ENCODE results near the gene FAM120AOS. TPM values are rescaled to one million over a fixed set of nuclear protein-coding genes. Genes with fewer than 3 reads are reported as not detected.

Gene FAM120AOS
- total and polyA plus RNA-seq, 2 of the 4 experiments (the other 2 are of a cell fraction): 22.7 to 24.7 TPM

GRCh38 chr9:93480262-93480661 is 26.9 kb upstream of the FAM120AOS start:
- Histone ChIP-seq H2AK5ac (ENCODE audit: low read depth, low read length) (no peak overlapping the region), H3K79me1 (ENCODE audit: low read depth in 1 of 2, low read length in 2 of 2) (peaks cover 28 to 57% of the 10 kb centered on the region in 2 experiments), H3K56ac (ENCODE audit: extremely low read depth, insufficient read depth, low read length) (no peak overlapping the region), H3K4ac (ENCODE audit: low read depth, low read length) (no peak overlapping the region), H3K9me3 (ENCODE audit: control insufficient read depth, insufficient read depth, low read length) (no peaks in the 10 kb centered on the region), H2BK120ac (ENCODE audit: low read depth, low read length) (no peak overlapping the region), H2AFZ (replicated peaks; ENCODE audit: low read length, poor library complexity) (no peak overlapping the region), H3K14ac (replicated peaks; ENCODE audit: low read depth, low read length) (no peak overlapping the region), H3K4me1 (ENCODE audit: control insufficient read depth, insufficient read depth, low read length) (peaks cover 2% of the 10 kb centered on the region), H4K20me1 (ENCODE audit: insufficient read depth, low read length) (peaks cover 27% of the 10 kb centered on the region), H2BK5ac (ENCODE audit: low read depth, low read length, poor library complexity, severe bottlenecking) (no peak overlapping the region), H3K27me3 (ENCODE audit: control insufficient read depth, insufficient read depth, low read length) (no peaks in the 10 kb centered on the region), H3K18ac (ENCODE audit: low read depth, low read length) (no peak overlapping the region), H3K23ac (ENCODE audit: low read depth, low read length) (no peak overlapping the region), H3K27ac (ENCODE audit: insufficient read depth, low read length) (no peak overlapping the region), H4K5ac (ENCODE audit: low read depth, low read length) (no peak overlapping the region), H3K36me3 (ENCODE audit: control insufficient read depth, insufficient read depth, low read length) (peaks cover 11% of the 10 kb centered on the region), H2AK9ac (replicated peaks; ENCODE audit: low read depth, low read length, poor library complexity) (no peak overlapping the region), H4K91ac (ENCODE audit: insufficient read depth, low read depth, low read length) (no peak overlapping the region), H2BK15ac (ENCODE audit: low read depth, low read length) (no peak overlapping the region), H3K4me2 (ENCODE audit: low read depth, low read length) (no peak overlapping the region), H2BK20ac (ENCODE audit: low read depth, low read length) (no peak overlapping the region), H4K8ac (ENCODE audit: low read depth in 2 of 2, low read length in 2 of 2) (no peak overlapping the region), H3K9ac (ENCODE audit: low read depth, low read length) (no peak overlapping the region), H3K4me3 (ENCODE audit: insufficient read depth, low read depth, low read length) (no peak overlapping the region), H3K9me1 (ENCODE audit: insufficient read depth, low read length) (peaks cover 7% of the 10 kb centered on the region)
- no peak for TF ChIP-seq MXI1 (IDR thresholded peaks at IDR 0.05; ENCODE audit: borderline replicate concordance, low read depth, low read length)
- no peak for TF ChIP-seq FOS (IDR thresholded peaks at IDR 0.05; ENCODE audit: low read depth, low read length)
- no peak for TF ChIP-seq SMC3 (IDR thresholded peaks at IDR 0.05; ENCODE audit: low read depth, low read length)
- TF ChIP-seq USF2 (IDR thresholded peaks at IDR 0.05; ENCODE audit: low read depth, low read length): no peak
- no peak for TF ChIP-seq RCOR1 (IDR thresholded peaks at IDR 0.05; ENCODE audit: insufficient replicate concordance, low read length)
- no peak for TF ChIP-seq RFX5 (IDR thresholded peaks at IDR 0.05; ENCODE audit: low read depth, low read length)
- no peak for TF ChIP-seq POLR2A (IDR thresholded peaks at IDR 0.05; ENCODE audit: low read depth, low read length)
- no peak for TF ChIP-seq CHD1 (IDR thresholded peaks at IDR 0.05; ENCODE audit: low read depth, low read length)
- no peak for TF ChIP-seq RAD21 (IDR thresholded peaks at IDR 0.05; ENCODE audit: low read length)
- TF ChIP-seq BHLHE40 (IDR thresholded peaks at IDR 0.05; ENCODE audit: low read depth, low read length): no peak
- TF ChIP-seq ELK1 (IDR thresholded peaks at IDR 0.05; ENCODE audit: borderline replicate concordance, low read depth, low read length): no peak
- TF ChIP-seq CEBPB (IDR thresholded peaks at IDR 0.05; ENCODE audit: low read depth, low read length): no peak
- no peak for TF ChIP-seq MAZ (IDR thresholded peaks at IDR 0.05; ENCODE audit: borderline replicate concordance, low read depth, low read length)
- TF ChIP-seq NFE2L2 (IDR thresholded peaks at IDR 0.05; ENCODE audit: low read depth, low read length): no peak
- no peak for TF ChIP-seq MAFK (IDR thresholded peaks at IDR 0.05; ENCODE audit: low read depth, low read length)
- no peak for TF ChIP-seq CTCF (conservative IDR thresholded peaks at IDR 0.05; ENCODE audit: low read depth, low read length)
- dilution Hi-C loops (cut with HindIII; ENCODE audit: low sequenced_read_pairs, unreplicated experiment): no loop called here
- no TSS peak for BruUV-seq (replicated peaks)
- ATAC-seq (ENCODE audit: low read depth) (no peak), DNase-seq (no peak)
- intact Hi-C loops (cut with micrococcal nuclease): no loop called here
- ChIA-PET POLR2A (ENCODE audit: unreplicated experiment) (no interaction called here), CTCF (no interaction called here)
- in situ Hi-C loops (cut with MboI; ENCODE audit: low sequenced_read_pairs): no loop called here
- WGBS, 2 experiments (ENCODE audit: extremely low coverage in 2 of 2, insufficient read length in 1 of 2): no CpG with 5 or more reads among the region's 4 CpGs

Measured in IMR-90 (cell line).